Fibroblast of lung (primary cell): Measurements from ENCODE around the gene EREG.

Experiments used
- CTCF ChIP-seq, 2 donors: IDR thresholded peaks in 1 of 2; conservative IDR thresholded peaks in 1 of 2; 1 replicate in 1 of 2; 2 replicates in 1 of 2; pipeline ENCODE4 v1.5.1; 2011 to 2012; ENCODE audit warnings: low read length in 2 of 2, control low read depth in 1 of 2, inconsistent platforms in 1 of 2, low read depth in 1 of 2, mild to moderate bottlenecking in 1 of 2
- EZH2 ChIP-seq: IDR thresholded peaks from 2 replicates; pipeline ENCODE4 v1.5.1; 2012; ENCODE audit warnings: low read length, control low read depth, mild to moderate bottlenecking; ENCODE audit errors: missing control alignments

GRCh38 chr4:74316397-74316796 lies 48.5 kb upstream of the EREG start:
- no peak for TF ChIP-seq CTCF (conservative IDR thresholded peaks at IDR 0.05 in 1 of 2, IDR thresholded peaks at IDR 0.05 in 1 of 2; ENCODE audit: low read depth in 1 of 2, low read length in 2 of 2)
- no peak for TF ChIP-seq EZH2
